ENCODE results near the gene FIS1. TPM values are rescaled to one million over a fixed set of nuclear protein-coding genes. Genes with fewer than 3 reads are reported as not detected.
A peak's percentile ranks its signal among the peaks of the same experiment; 100 is the strongest.
"Not testable (repeated sequence)": the region's sequence is repeated elsewhere in the genome, so short reads cannot be mapped to it uniquely, and the experiment has no call there.

The FIS1 gene
- total RNA-seq, 1 experiment from 2014 or later, result 99.9 TPM

GRCh38 chr7:101290186-101291037, 45.5 kb upstream of the FIS1 start:
- H3K36me3 ChIP-seq (ENCODE audit: control insufficient read depth, insufficient read depth, low read length); H3K9me3 ChIP-seq; H3K4me1 ChIP-seq; H3K27me3 ChIP-seq (replicated peaks; ENCODE audit: control insufficient read depth, insufficient read depth, low read length); H3K4me1 Mint-ChIP-seq (ENCODE audit: low read depth, unreplicated experiment); H3K27ac Mint-ChIP-seq (ENCODE audit: unreplicated experiment); H3K9me3 Mint-ChIP-seq (ENCODE audit: unreplicated experiment); H3K4me3 ChIP-seq (ENCODE audit: low read depth, low read length); POLR2A ChIA-PET; BruUV-seq (replicated peaks); H3K36me3 Mint-ChIP-seq (ENCODE audit: insufficient read depth, unreplicated experiment); H3K4me3 Mint-ChIP-seq (ENCODE audit: unreplicated experiment); intact Hi-C loops (cut with micrococcal nuclease; ENCODE audit: unreplicated experiment): not testable (repeated sequence)
- peaks cover 12% of the 10 kb centered on the region for H3K27me3 Mint-ChIP-seq (ENCODE audit: insufficient read depth, unreplicated experiment)
- TF ChIP-seq CTCF (IDR thresholded peaks at IDR 0.05; ENCODE audit: insufficient read depth in 1 of 2, low read depth in 1 of 2, low read length in 1 of 2, severe bottlenecking in 1 of 2, unreplicated experiment in 1 of 2), result peak; percentile 63 to 66
- peak; percentile 65 to 71 for DNase-seq
- CTCF ChIA-PET, result interaction anchor here (0.7 to 2.6 kb wide), 6 partner anchors 8 to 537 kb away, joined by 3 to 9 read pairs (median 4); no protein-coding TSS in a partner anchor

GRCh38 chr7:101289687-101290086, 44.8 kb upstream of the FIS1 start:
- CTCF ChIA-PET, result interaction anchor here (0.8 to 1.3 kb wide), 2 partner anchors 19 to 38 kb away, joined by 4 to 5 read pairs; no protein-coding TSS in a partner anchor
- H3K36me3 ChIP-seq (ENCODE audit: control insufficient read depth, insufficient read depth, low read length); BruUV-seq (replicated peaks); intact Hi-C loops (cut with micrococcal nuclease; ENCODE audit: unreplicated experiment); POLR2A ChIA-PET; DNase-seq; H3K4me3 Mint-ChIP-seq (ENCODE audit: unreplicated experiment); H3K27ac Mint-ChIP-seq (ENCODE audit: unreplicated experiment); H3K9me3 ChIP-seq; H3K9me3 Mint-ChIP-seq (ENCODE audit: unreplicated experiment); H3K36me3 Mint-ChIP-seq (ENCODE audit: insufficient read depth, unreplicated experiment); H3K4me1 Mint-ChIP-seq (ENCODE audit: low read depth, unreplicated experiment); H3K4me3 ChIP-seq (ENCODE audit: low read depth, low read length); H3K27me3 ChIP-seq (replicated peaks; ENCODE audit: control insufficient read depth, insufficient read depth, low read length); H3K4me1 ChIP-seq: not testable (repeated sequence)
- H3K27me3 Mint-ChIP-seq (ENCODE audit: insufficient read depth, unreplicated experiment), result peaks cover 14% of the 10 kb centered on the region

GRCh38 chr7:101288439-101288838, 43.6 kb upstream of the FIS1 start:
- no TSS peak for BruUV-seq (replicated peaks)
- Histone ChIP-seq H3K4me1 (no peaks in the 10 kb centered on the region), H3K36me3 (ENCODE audit: control insufficient read depth, insufficient read depth, low read length) (no peaks in the 10 kb centered on the region), H3K4me3 (ENCODE audit: low read depth, low read length) (no peak overlapping the region), H3K9me3 (no peaks in the 10 kb centered on the region), H3K27me3 (replicated peaks; ENCODE audit: control insufficient read depth, insufficient read depth, low read length) (no peaks in the 10 kb centered on the region)
- no peak overlapping the region for H3K4me3 Mint-ChIP-seq (ENCODE audit: unreplicated experiment)
- peaks cover 6% of the 10 kb centered on the region for H3K36me3 Mint-ChIP-seq (ENCODE audit: insufficient read depth, unreplicated experiment)
- H3K27ac Mint-ChIP-seq (ENCODE audit: unreplicated experiment), result no peak overlapping the region
- no peak for DNase-seq
- H3K9me3 Mint-ChIP-seq (ENCODE audit: unreplicated experiment), result no peaks in the 10 kb centered on the region
- H3K4me1 Mint-ChIP-seq (ENCODE audit: low read depth, unreplicated experiment), result peaks cover 6% of the 10 kb centered on the region
- ChIA-PET CTCF (interaction anchor here (0.6 kb wide), 1 partner anchor 306 kb away, joined by 3 read pairs; no protein-coding TSS in a partner anchor), POLR2A (no interaction called here)
- intact Hi-C loops (cut with micrococcal nuclease; ENCODE audit: unreplicated experiment), result no loop called here
- no peak for TF ChIP-seq CTCF (IDR thresholded peaks at IDR 0.05; ENCODE audit: insufficient read depth in 1 of 2, low read depth in 1 of 2, low read length in 1 of 2, severe bottlenecking in 1 of 2, unreplicated experiment in 1 of 2)
- H3K27me3 Mint-ChIP-seq (ENCODE audit: insufficient read depth, unreplicated experiment), result peaks cover 14% of the 10 kb centered on the region
